Suprapubic skin (tissue), 4 donors: Measurements from ENCODE around the gene UBE2L3. TPM values are rescaled to one million over a fixed set of nuclear protein-coding genes. Genes with fewer than 3 reads are reported as not detected.

ENCODE experiments used
- DNase-seq, 2 donors: peaks; one replicate each; pipeline ENCODE4 v3.0.0-alpha.2; 2019; ENCODE audit warnings: low spot score in 2 of 2
- H3K27ac ChIP-seq: fragments of 200-600 bp; sonication (generic); one replicate; pipeline ENCODE4 v1.5.1; 2019
- H3K27me3 ChIP-seq: fragments of 200-600 bp; sonication (generic); one replicate; pipeline ENCODE4 v1.5.1; 2019
- H3K36me3 ChIP-seq: fragments of 200-600 bp; sonication (generic); one replicate; pipeline ENCODE4 v1.5.1; 2019
- H3K4me1 ChIP-seq: fragments of 200-600 bp; sonication (generic); one replicate; pipeline ENCODE4 v1.5.1; 2019
- H3K4me3 ChIP-seq: fragments of 200-600 bp; sonication (generic); one replicate; pipeline ENCODE4 v1.5.1; 2019; ENCODE audit warnings: mild to moderate bottlenecking
- H3K9me3 ChIP-seq: fragments of 200-600 bp; sonication (generic); one replicate; pipeline ENCODE4 v1.5.1; 2019
- EP300 ChIP-seq: sonication (generic); formaldehyde crosslinking; IDR thresholded peaks from one replicate; pipeline ENCODE4 v1.6.1; 2017; ENCODE audit warnings: antibody characterized with exemption
- POLR2A ChIP-seq, 2 donors: fragments of 450-650 bp; IDR thresholded peaks; one replicate each; pipeline ENCODE4 v1.6.1; 2017; ENCODE audit warnings: antibody characterized with exemption in 2 of 2, mild to moderate bottlenecking in 2 of 2, moderate library complexity in 2 of 2
- POLR2AphosphoS5 ChIP-seq, 3 donors: sonication (generic); formaldehyde crosslinking; IDR thresholded peaks; one replicate each; pipeline ENCODE4 v1.6.1; 2017; ENCODE audit warnings: antibody characterized with exemption in 3 of 3
- WGBS: methylation state at CpG from one replicate; pipeline ENCODE4 v1.1.5; 2018; 5-methylcytosine and 5-hydroxymethylcytosine counted together
- total RNA-seq, 4 donors: library from RNA; depleted of rRNA; stranded (reverse); fragments of >200 nt; gene quantifications; one replicate each; pipeline ENCODE4 v1.1.0, GENCODE V29; 2016
- TF ChIP-seq, protein P1 (sequence below), 2 donors: fragments of 200-600 bp in 1 of 2; fragments of 450-650 bp in 1 of 2; sonication (generic) in 1 of 2; IDR thresholded peaks; one replicate each; pipeline ENCODE4 v1.5.1; 2016 to 2019; ENCODE audit warnings: antibody characterized with exemption in 2 of 2, mild to moderate bottlenecking in 1 of 2, moderate library complexity in 1 of 2

The UBE2L3 gene
- total RNA-seq, 4 donors from 2014 or later, result 28.6 to 52.2 (median 48.1) TPM

DNA sequence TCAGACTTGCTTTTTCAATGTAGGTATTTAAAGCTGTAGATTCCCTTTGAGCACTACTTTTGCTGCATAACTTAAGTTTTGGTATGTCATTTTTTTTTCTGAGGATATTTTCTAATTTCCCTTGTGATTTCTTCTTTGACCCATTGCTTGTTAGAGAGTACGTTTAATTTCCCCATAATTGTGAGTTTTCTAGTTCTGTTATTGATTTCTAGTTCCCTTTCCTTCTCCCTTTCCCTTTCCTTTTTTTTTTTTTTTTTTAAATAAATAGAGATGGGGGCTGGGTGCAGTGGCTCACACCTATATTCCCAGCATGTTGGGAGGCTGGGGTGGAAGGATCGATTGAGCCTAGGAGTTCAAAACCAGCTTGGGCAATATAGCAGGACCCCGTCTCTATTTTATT is 30.8 kb downstream of the UBE2L3 start:
- H3K4me3 ChIP-seq, result no peak overlapping the region
- no peak for DNase-seq
- H3K9me3 ChIP-seq, result no peaks in the 10 kb centered on the region
- H3K4me1 ChIP-seq, result no peaks in the 10 kb centered on the region
- no peaks in the 10 kb centered on the region for H3K27me3 ChIP-seq
- H3K36me3 ChIP-seq, result peaks cover 38% of the 10 kb centered on the region
- TF ChIP-seq POLR2AphosphoS5 (IDR thresholded peaks at IDR 0.05) (no peak), POLR2A (IDR thresholded peaks at IDR 0.05) (no peak), EP300 (no peak)
- TF ChIP-seq, protein P1, sequence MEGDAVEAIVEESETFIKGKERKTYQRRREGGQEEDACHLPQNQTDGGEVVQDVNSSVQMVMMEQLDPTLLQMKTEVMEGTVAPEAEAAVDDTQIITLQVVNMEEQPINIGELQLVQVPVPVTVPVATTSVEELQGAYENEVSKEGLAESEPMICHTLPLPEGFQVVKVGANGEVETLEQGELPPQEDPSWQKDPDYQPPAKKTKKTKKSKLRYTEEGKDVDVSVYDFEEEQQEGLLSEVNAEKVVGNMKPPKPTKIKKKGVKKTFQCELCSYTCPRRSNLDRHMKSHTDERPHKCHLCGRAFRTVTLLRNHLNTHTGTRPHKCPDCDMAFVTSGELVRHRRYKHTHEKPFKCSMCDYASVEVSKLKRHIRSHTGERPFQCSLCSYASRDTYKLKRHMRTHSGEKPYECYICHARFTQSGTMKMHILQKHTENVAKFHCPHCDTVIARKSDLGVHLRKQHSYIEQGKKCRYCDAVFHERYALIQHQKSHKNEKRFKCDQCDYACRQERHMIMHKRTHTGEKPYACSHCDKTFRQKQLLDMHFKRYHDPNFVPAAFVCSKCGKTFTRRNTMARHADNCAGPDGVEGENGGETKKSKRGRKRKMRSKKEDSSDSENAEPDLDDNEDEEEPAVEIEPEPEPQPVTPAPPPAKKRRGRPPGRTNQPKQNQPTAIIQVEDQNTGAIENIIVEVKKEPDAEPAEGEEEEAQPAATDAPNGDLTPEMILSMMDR (IDR thresholded peaks at IDR 0.05), result no peak
- WGBS, result 89% methylated on average over 3 of the region's 3 CpGs
- H3K27ac ChIP-seq, result no peak overlapping the region

DNA sequence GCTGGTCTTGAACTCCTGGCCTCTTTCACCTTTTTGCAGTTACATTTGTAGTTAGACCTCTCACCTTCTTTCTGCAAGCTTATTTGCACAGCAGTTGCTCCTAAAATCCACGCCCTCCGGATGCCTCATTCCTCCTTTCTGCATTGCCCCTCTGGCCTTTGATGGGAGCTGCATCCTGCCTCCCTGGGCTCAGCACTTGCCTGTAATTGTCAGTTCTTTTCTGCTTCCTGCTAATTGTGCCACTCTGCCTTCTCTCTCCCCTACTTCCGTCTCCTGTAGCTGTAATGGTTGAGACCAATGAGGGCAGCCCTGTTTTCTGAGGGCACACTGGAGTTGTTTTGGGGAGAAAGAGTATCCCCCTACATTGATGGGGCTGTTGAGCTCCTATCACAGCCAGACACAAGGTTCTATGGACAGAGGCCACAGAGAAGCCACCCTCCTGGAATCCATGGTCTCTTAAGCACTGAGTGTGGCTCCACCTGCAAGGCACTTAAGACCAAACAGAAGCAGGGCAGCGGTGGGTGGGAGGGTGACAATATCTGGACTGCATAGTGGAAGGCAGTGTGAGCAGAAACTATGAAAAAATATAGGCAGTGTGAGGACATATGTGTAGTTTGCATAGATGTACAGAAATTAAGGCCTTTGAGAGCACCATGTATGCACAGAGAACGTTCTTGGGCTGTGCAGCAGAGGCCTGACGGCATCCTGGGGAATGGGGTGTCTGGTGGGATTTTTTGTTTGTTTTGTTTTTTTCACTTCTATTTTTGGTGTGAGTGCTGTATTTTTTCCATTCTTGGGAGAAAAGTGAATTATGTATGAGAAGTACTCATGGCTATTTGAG is 31.8 kb downstream of the UBE2L3 start:
- Histone ChIP-seq H3K4me1 (no peaks in the 10 kb centered on the region), H3K27ac (no peak overlapping the region), H3K4me3 (no peak overlapping the region), H3K27me3 (no peaks in the 10 kb centered on the region), H3K9me3 (no peaks in the 10 kb centered on the region), H3K36me3 (peaks cover 28% of the 10 kb centered on the region)
- no peak for DNase-seq
- WGBS, result 87% methylated on average over 6 of the region's 6 CpGs
- TF ChIP-seq POLR2A (IDR thresholded peaks at IDR 0.05), result no peak
- TF ChIP-seq, protein P1 (IDR thresholded peaks at IDR 0.05), result no peak

DNA sequence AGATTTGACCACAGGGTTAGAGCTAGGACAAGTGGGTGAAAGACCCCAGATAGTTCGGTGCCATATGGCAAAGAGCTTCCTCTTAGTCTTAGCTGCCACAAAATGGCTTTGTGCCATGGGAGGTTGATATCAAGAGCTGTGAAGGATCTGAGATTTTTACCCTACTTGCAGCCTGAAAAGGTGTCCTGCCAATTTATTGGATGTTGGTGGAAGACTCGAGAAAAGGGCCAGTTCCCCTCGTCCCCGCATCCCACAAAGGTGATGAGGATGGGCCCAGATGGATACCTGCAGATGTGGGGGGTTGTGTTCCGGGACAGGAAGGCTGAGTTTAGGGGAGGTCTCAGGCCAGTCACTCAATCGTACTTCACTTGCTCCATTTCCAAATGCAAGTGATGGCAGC is 35.1 kb downstream of the UBE2L3 start:
- 87% methylated on average over 6 of the region's 6 CpGs for WGBS
- TF ChIP-seq POLR2A (IDR thresholded peaks at IDR 0.05) (no peak), EP300 (no peak), POLR2AphosphoS5 (IDR thresholded peaks at IDR 0.05) (no peak)
- TF ChIP-seq, protein P1 (IDR thresholded peaks at IDR 0.05), result no peak
- Histone ChIP-seq H3K9me3 (no peaks in the 10 kb centered on the region), H3K4me1 (peaks cover 10% of the 10 kb centered on the region), H3K36me3 (no peaks in the 10 kb centered on the region), H3K27me3 (no peaks in the 10 kb centered on the region), H3K4me3 (no peak overlapping the region), H3K27ac (no peak overlapping the region)
- DNase-seq, result no peak

DNA sequence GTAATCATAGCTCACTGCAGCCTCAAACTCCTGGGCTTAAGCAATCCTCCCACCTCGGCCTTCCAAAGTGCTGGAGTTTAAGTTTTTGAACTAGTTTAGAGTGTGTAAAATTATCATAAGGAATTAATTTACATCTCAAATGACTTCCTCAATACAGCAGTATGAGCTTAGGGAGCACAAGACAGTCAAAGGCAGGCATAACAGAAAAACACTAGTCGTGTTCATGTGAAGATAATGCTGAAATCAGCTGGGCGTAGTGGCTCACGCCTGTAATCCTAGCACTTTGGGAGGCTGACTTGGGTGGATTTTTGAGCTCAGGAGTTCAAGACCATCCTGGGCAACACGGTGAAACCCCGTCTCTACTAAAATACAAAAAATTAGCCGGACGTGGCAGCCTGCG is 36.5 kb downstream of the UBE2L3 start:
- Histone ChIP-seq H3K36me3 (no peaks in the 10 kb centered on the region), H3K9me3 (no peaks in the 10 kb centered on the region), H3K27me3 (no peaks in the 10 kb centered on the region), H3K4me3 (no peak overlapping the region), H3K27ac (no peak overlapping the region), H3K4me1 (peaks cover 10% of the 10 kb centered on the region)
- TF ChIP-seq POLR2A (IDR thresholded peaks at IDR 0.05) (no peak), POLR2AphosphoS5 (IDR thresholded peaks at IDR 0.05) (no peak)
- TF ChIP-seq, protein P1 (IDR thresholded peaks at IDR 0.05), result no peak
- no peak for DNase-seq
- 88% methylated on average over 9 of the region's 9 CpGs for WGBS

DNA sequence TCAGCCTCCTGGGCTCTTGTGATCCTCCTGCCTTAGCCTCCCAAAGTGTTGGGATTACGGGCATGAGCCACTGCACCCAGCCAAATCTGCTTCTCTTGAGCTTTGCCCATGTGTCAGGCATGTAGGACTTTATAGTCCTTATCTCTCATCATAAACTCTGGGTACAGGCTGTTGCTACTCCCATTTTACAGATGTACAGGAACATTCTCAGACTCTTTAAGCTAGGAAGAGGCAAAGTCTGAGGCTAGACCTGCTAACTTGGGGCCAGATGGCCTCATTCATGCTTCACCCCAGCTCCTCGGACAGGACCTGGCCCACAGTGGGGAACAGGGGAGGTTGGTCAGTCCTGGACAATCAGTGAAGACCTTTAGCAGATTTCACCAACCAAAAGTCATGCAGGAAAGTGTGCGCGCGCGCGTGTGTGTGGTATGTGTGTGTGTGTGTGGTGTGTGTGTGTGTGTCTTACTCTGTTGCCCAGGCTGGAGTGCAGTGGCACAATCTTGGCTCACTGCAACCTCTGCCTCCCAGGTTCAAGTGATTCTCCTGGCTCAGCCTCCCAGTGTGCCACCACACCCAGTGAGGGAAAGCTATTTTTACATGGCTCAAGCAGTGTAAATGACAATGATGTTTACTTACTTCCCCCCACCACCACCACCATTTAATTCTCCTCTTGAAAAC is 38.5 kb downstream of the UBE2L3 start:
- TF ChIP-seq POLR2A (IDR thresholded peaks at IDR 0.05) (no peak), EP300 (no peak), POLR2AphosphoS5 (IDR thresholded peaks at IDR 0.05) (no peak)
- TF ChIP-seq, protein P1 (IDR thresholded peaks at IDR 0.05), result no peak

More for the DNA sequence above, 38.5 kb downstream of the UBE2L3 start:
- no peak overlapping the region for H3K27ac ChIP-seq
- no peaks in the 10 kb centered on the region for H3K27me3 ChIP-seq
- DNase-seq, result no peak
- peaks cover 10% of the 10 kb centered on the region for H3K4me1 ChIP-seq
- H3K4me3 ChIP-seq, result no peak overlapping the region
- WGBS, result 93% methylated on average over 7 of the region's 7 CpGs
- no peaks in the 10 kb centered on the region for H3K9me3 ChIP-seq
- H3K36me3 ChIP-seq, result peaks cover 3% of the 10 kb centered on the region
